ENCODE measurements around the gene VMAC. TPM values are rescaled to one million over a fixed set of nuclear protein-coding genes. Genes with fewer than 3 reads are reported as not detected.
A peak's percentile ranks its signal among the peaks of the same experiment; 100 is the strongest.

The VMAC gene
- total and polyA plus RNA-seq, 2 donors from 2014 or later, result 2.3 to 8.7 TPM

DNA sequence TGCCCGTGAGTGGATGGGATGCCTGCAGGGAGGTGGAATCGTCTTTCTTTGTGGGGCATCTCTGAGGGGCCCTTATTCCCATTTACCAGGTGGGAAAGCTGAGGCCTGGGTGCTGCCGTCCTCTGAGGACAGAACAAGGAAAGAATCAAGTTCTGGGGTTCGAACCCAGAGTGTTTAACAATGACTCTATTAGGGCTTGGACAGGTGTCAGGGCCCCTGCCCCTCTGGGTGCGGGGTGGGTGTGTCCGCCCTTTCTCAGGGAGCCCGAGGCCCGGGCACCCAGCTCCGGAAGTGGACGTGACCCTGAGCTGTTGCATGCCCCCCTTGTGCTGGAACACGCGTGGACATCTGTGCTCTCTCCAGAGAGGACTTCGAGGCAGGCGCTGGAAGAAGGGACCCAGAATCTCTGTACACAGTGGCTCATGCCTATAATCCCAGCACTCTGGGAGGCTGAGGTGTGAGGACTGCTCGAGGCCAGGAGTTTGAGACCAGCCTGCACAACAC is 11.8 kb upstream of the VMAC start:
- TF ChIP-seq, protein P1, sequence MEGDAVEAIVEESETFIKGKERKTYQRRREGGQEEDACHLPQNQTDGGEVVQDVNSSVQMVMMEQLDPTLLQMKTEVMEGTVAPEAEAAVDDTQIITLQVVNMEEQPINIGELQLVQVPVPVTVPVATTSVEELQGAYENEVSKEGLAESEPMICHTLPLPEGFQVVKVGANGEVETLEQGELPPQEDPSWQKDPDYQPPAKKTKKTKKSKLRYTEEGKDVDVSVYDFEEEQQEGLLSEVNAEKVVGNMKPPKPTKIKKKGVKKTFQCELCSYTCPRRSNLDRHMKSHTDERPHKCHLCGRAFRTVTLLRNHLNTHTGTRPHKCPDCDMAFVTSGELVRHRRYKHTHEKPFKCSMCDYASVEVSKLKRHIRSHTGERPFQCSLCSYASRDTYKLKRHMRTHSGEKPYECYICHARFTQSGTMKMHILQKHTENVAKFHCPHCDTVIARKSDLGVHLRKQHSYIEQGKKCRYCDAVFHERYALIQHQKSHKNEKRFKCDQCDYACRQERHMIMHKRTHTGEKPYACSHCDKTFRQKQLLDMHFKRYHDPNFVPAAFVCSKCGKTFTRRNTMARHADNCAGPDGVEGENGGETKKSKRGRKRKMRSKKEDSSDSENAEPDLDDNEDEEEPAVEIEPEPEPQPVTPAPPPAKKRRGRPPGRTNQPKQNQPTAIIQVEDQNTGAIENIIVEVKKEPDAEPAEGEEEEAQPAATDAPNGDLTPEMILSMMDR (IDR thresholded peaks at IDR 0.05; ENCODE audit: borderline replicate concordance, extremely low read depth, insufficient read depth), result no peak
- no peak for FAIRE-seq
- Histone ChIP-seq H3K9ac (ENCODE audit: low read length in 3 of 3) (no peak overlapping the region), H3K4me3 (ENCODE audit: low read length in 3 of 3) (no peak overlapping the region), H3K4me1 (ENCODE audit: control insufficient read depth in 2 of 3, insufficient read depth in 2 of 3, low read depth in 1 of 3, low read length in 3 of 3) (peaks cover 0 to 13% (median 9%) of the 10 kb centered on the region in 3 donors), H3K27me3 (ENCODE audit: control insufficient read depth, insufficient read depth, low read length) (no peaks in the 10 kb centered on the region), H3K9me3 (ENCODE audit: control insufficient read depth in 2 of 3, insufficient read depth in 1 of 3, low read length in 3 of 3) (no peaks in the 10 kb centered on the region), H3K36me3 (ENCODE audit: control insufficient read depth in 2 of 3, insufficient read depth in 3 of 3, low read length in 3 of 3) (peaks cover 0 to 4% (median 0%) of the 10 kb centered on the region in 3 donors), H3K27ac (ENCODE audit: low read depth in 2 of 2, low read length in 2 of 2) (no peak overlapping the region)
- intact Hi-C loops (cut with DNase I), result loop anchor here (10.0 kb wide), 1 partner anchor 88 kb away; the partner anchor contains the start of gene NRTN
- DNase-seq, result no peak

DNA sequence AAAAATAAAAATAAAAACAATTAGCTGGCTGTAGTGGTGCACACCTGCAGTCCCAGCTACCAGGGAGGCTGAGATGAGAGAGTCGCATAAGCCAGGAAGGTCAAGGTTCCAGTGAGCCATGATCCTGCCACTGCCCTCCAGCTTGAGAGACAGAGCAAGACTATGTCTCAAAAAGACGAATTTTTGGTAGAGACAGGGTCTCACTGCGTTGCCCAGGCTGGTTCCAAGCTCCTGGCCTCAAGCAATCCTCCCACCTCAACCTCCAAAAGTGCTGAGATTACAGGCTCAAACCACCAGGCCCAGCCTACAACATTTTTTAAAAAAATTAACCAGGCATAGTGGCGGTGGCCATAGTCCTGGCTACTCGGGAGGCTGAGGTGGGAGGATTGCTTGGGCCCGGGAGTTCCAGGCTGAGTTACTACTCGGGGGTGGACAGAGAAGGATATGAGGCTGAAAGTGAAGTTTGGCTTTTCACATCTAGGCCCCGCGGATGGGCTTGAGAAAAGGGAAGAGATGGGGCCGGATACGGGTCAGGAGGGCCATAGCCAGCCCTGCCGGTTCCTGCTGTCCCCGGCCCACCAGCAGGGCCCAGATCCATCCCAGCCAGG is 11.3 kb upstream of the VMAC start:
- H3K36me3 ChIP-seq (ENCODE audit: control insufficient read depth in 2 of 3, insufficient read depth in 3 of 3, low read length in 3 of 3), result peaks cover 0 to 4% (median 0%) of the 10 kb centered on the region in 3 donors
- H3K4me1 ChIP-seq (ENCODE audit: control insufficient read depth in 2 of 3, insufficient read depth in 2 of 3, low read depth in 1 of 3, low read length in 3 of 3), result peaks cover 0 to 13% (median 9%) of the 10 kb centered on the region in 3 donors
- H3K4me3 ChIP-seq (ENCODE audit: low read length in 3 of 3), result no peak overlapping the region
- no peak overlapping the region for H3K9ac ChIP-seq (ENCODE audit: low read length in 3 of 3)
- TF ChIP-seq, protein P1 (IDR thresholded peaks at IDR 0.05; ENCODE audit: borderline replicate concordance, extremely low read depth, insufficient read depth), result no peak
- no peak for DNase-seq
- H3K27ac ChIP-seq (ENCODE audit: low read depth in 2 of 2, low read length in 2 of 2), result no peak overlapping the region
- H3K27me3 ChIP-seq (ENCODE audit: control insufficient read depth, insufficient read depth, low read length), result no peaks in the 10 kb centered on the region
- intact Hi-C loops (cut with DNase I), result loop anchor here (10.0 kb wide), 1 partner anchor 89 kb away; the partner anchor contains the start of gene NRTN
- FAIRE-seq, result no peak
- no peaks in the 10 kb centered on the region for H3K9me3 ChIP-seq (ENCODE audit: control insufficient read depth in 2 of 3, insufficient read depth in 1 of 3, low read length in 3 of 3)

DNA sequence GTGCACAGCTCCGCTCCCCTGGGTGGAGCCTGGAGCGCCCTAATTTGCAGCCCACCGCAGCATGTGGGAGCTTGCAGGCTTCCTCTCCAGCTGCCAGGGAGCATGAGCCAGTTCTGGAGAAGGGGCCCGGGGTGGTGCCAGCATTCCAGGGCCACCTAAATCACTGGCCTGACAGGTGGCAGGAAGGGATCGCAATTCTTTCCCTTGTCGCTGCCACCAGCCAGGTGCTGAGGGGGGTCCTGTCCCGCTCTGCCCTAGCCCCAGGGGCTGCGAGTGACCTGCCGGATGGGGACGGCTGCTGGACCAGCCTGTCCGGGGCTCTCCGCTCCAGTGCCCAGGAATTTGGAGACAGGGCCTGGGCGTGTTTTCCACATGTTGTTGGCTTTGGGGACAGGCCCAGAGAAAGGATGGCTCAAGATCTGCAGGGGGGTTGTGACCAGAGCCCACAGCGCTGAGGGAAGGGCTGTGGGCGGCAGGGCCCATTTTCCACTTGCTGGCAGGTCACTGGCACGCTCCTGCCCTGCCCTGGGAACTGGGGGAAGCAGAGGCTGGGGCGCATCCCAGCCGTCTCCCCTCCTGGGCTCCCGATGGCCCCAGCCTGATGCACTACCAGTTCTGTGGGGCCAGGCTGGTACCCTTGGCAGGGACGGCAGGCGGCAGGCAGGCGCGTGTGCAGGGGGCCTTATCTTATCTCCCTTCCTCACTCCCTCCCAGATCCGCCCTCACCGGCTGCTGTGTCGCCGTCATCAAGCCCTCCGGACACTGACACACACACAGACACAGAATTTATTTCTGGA is 10.6 kb upstream of the VMAC start:
- no peak overlapping the region for H3K9ac ChIP-seq (ENCODE audit: low read length in 3 of 3)
- H3K9me3 ChIP-seq (ENCODE audit: control insufficient read depth in 2 of 3, insufficient read depth in 1 of 3, low read length in 3 of 3), result no peaks in the 10 kb centered on the region
- intact Hi-C loops (cut with DNase I), result loop anchor here (10.0 kb wide), 1 partner anchor 89 kb away; the partner anchor contains the start of gene NRTN
- H3K4me3 ChIP-seq (ENCODE audit: low read length in 3 of 3), result no peak overlapping the region
- H3K27me3 ChIP-seq (ENCODE audit: control insufficient read depth, insufficient read depth, low read length), result no peaks in the 10 kb centered on the region
- DNase-seq (peak in 4 of 5 donors; percentile 45 to 77 (median 71)), FAIRE-seq (no peak)
- TF ChIP-seq, protein P1 (IDR thresholded peaks at IDR 0.05; ENCODE audit: borderline replicate concordance, extremely low read depth, insufficient read depth), result no peak
- peaks cover 0 to 13% (median 9%) of the 10 kb centered on the region in 3 donors for H3K4me1 ChIP-seq (ENCODE audit: control insufficient read depth in 2 of 3, insufficient read depth in 2 of 3, low read depth in 1 of 3, low read length in 3 of 3)
- no peak overlapping the region for H3K27ac ChIP-seq (ENCODE audit: low read depth in 2 of 2, low read length in 2 of 2)
- peaks cover 0 to 4% (median 0%) of the 10 kb centered on the region in 3 donors for H3K36me3 ChIP-seq (ENCODE audit: control insufficient read depth in 2 of 3, insufficient read depth in 3 of 3, low read length in 3 of 3)

Data from kidney (tissue), 14 donors.